Muscle layer of colon (tissue), 2 donors: Measurements from ENCODE around the gene RTKN2.
"Not testable (repeated sequence)": the region's sequence is repeated elsewhere in the genome, so short reads cannot be mapped to it uniquely, and the experiment has no call there.

Experiments used
- H3K27ac ChIP-seq: one replicate; pipeline ENCODE4 v1.7.0; 2013; ENCODE audit warnings: low read depth, mild to moderate bottlenecking, low read length, moderate library complexity
- H3K27me3 ChIP-seq, 2 donors: one replicate each; pipeline ENCODE4 v1.7.0; 2013; ENCODE audit warnings: low read length in 2 of 2, mild to moderate bottlenecking in 2 of 2; ENCODE audit not compliant: insufficient read depth in 2 of 2, control insufficient read depth in 1 of 2
- H3K36me3 ChIP-seq: one replicate; pipeline ENCODE4 v1.7.0; 2013; ENCODE audit warnings: mild to moderate bottlenecking, low read length; ENCODE audit not compliant: insufficient read depth
- H3K4me1 ChIP-seq: one replicate; pipeline ENCODE4 v1.7.0; 2013; ENCODE audit warnings: mild to moderate bottlenecking, low read length; ENCODE audit not compliant: insufficient read depth
- H3K4me3 ChIP-seq, 2 donors: one replicate each; pipeline ENCODE4 v1.7.0; 2013; ENCODE audit warnings: low read length in 2 of 2, low read depth in 1 of 2, mild to moderate bottlenecking in 1 of 2, moderate library complexity in 1 of 2
- H3K9ac ChIP-seq: one replicate; pipeline ENCODE4 v1.7.0; 2013; ENCODE audit warnings: low read length
- H3K9me3 ChIP-seq: one replicate; pipeline ENCODE4 v1.7.0; 2013; ENCODE audit warnings: mild to moderate bottlenecking, low read length
- donor health status: abdominal sarcoma.
- donor health status: Adenocarcinoma of cecum.

RTKN2 gene

GRCh38 chr10:62268399-62269114, at the start of gene RTKN2:
TSS of gene RTKN2 (minus strand) at chr10:62268844. CDS start at chr10:62268610, 234 bp downstream.
- H3K27ac ChIP-seq: no peak within 1 kb of the TSS
- H3K4me1 ChIP-seq: peaks cover 6% of the 10 kb centered on the region
- H3K27me3 ChIP-seq: peaks cover 0 to 6% of the 10 kb centered on the region in 2 donors
- no peak within 1 kb of the TSS for H3K9ac ChIP-seq
- peak within 1 kb of the TSS; percentile 68 to 86 for H3K4me3 ChIP-seq
- H3K36me3 ChIP-seq: no peaks in the 10 kb centered on the region
- no peaks in the 10 kb centered on the region for H3K9me3 ChIP-seq

- H3K27ac ChIP-seq: no peak overlapping the region
- no peak overlapping the region for H3K9ac ChIP-seq
Observed at GRCh38 chr10:62317257-62317656, 48.6 kb upstream of the RTKN2 start.

GRCh38 chr10:62309254-62309653, 40.6 kb upstream of the RTKN2 start:
- Histone ChIP-seq H3K9me3 (no peaks in the 10 kb centered on the region), H3K27ac (no peak overlapping the region), H3K36me3 (no peaks in the 10 kb centered on the region), H3K27me3 (no peaks in the 10 kb centered on the region), H3K9ac (no peak overlapping the region), H3K4me1 (no peaks in the 10 kb centered on the region), H3K4me3 (no peak overlapping the region)

More at GRCh38 chr10:62317257-62317656, 48.6 kb upstream of the RTKN2 start:
- H3K36me3 ChIP-seq: no peaks in the 10 kb centered on the region
- H3K4me1 ChIP-seq: no peaks in the 10 kb centered on the region
- H3K4me3 ChIP-seq: no peak overlapping the region
- no peaks in the 10 kb centered on the region for H3K27me3 ChIP-seq
- H3K9me3 ChIP-seq: no peaks in the 10 kb centered on the region

- H3K27ac ChIP-seq: no peak overlapping the region
- no peak overlapping the region for H3K9ac ChIP-seq
- no peak overlapping the region for H3K4me3 ChIP-seq
- no peaks in the 10 kb centered on the region for H3K27me3 ChIP-seq
- H3K36me3 ChIP-seq: no peaks in the 10 kb centered on the region
- H3K9me3 ChIP-seq: no peaks in the 10 kb centered on the region
- no peaks in the 10 kb centered on the region for H3K4me1 ChIP-seq
Observed at GRCh38 chr10:62308101-62308500, 39.5 kb upstream of the RTKN2 start.

- Histone ChIP-seq H3K4me1 (no peaks in the 10 kb centered on the region), H3K27ac (no peak overlapping the region), H3K9ac (no peak overlapping the region), H3K9me3 (no peaks in the 10 kb centered on the region), H3K4me3 (no peak overlapping the region), H3K36me3 (no peaks in the 10 kb centered on the region), H3K27me3 (no peaks in the 10 kb centered on the region)
Observed at GRCh38 chr10:62307635-62308034, 39.0 kb upstream of the RTKN2 start.

- Histone ChIP-seq H3K27me3 (no peaks in the 10 kb centered on the region), H3K9ac (no peak overlapping the region), H3K4me1 (no peaks in the 10 kb centered on the region), H3K27ac (no peak overlapping the region), H3K9me3 (no peaks in the 10 kb centered on the region), H3K4me3 (no peak overlapping the region), H3K36me3 (no peaks in the 10 kb centered on the region)
Observed at GRCh38 chr10:62306663-62307062, 38.0 kb upstream of the RTKN2 start.

GRCh38 chr10:62305813-62306212, 37.2 kb upstream of the RTKN2 start:
- no peaks in the 10 kb centered on the region for H3K27me3 ChIP-seq
- H3K27ac ChIP-seq: no peak overlapping the region
- H3K4me1 ChIP-seq: no peaks in the 10 kb centered on the region
- H3K9ac ChIP-seq: no peak overlapping the region
- no peak overlapping the region for H3K4me3 ChIP-seq
- H3K9me3 ChIP-seq: no peaks in the 10 kb centered on the region
- no peaks in the 10 kb centered on the region for H3K36me3 ChIP-seq

- Histone ChIP-seq H3K9me3 (no peaks in the 10 kb centered on the region), H3K9ac (no peak overlapping the region), H3K4me3 (no peak overlapping the region), H3K27me3 (no peaks in the 10 kb centered on the region), H3K36me3 (no peaks in the 10 kb centered on the region), H3K27ac (no peak overlapping the region), H3K4me1 (no peaks in the 10 kb centered on the region)
Observed at GRCh38 chr10:62303922-62304321, 35.3 kb upstream of the RTKN2 start.

GRCh38 chr10:62302760-62303159, 34.1 kb upstream of the RTKN2 start:
- Histone ChIP-seq H3K27me3 (no peaks in the 10 kb centered on the region), H3K9ac (no peak overlapping the region), H3K4me3 (no peak overlapping the region), H3K9me3 (no peaks in the 10 kb centered on the region), H3K36me3 (no peaks in the 10 kb centered on the region), H3K27ac (no peak overlapping the region), H3K4me1 (no peaks in the 10 kb centered on the region)

GRCh38 chr10:62297857-62298256, 29.2 kb upstream of the RTKN2 start:
- Histone ChIP-seq H3K27ac (no peak overlapping the region), H3K27me3 (no peaks in the 10 kb centered on the region), H3K4me3 (no peak overlapping the region), H3K4me1 (no peaks in the 10 kb centered on the region), H3K36me3 (no peaks in the 10 kb centered on the region), H3K9me3 (no peaks in the 10 kb centered on the region), H3K9ac (no peak overlapping the region)

- no peaks in the 10 kb centered on the region for H3K4me1 ChIP-seq
Observed at GRCh38 chr10:62284221-62284620, 15.6 kb upstream of the RTKN2 start.

GRCh38 chr10:62281348-62281747, 12.7 kb upstream of the RTKN2 start:
- H3K36me3 ChIP-seq, H3K27ac ChIP-seq, H3K9ac ChIP-seq, H3K4me3 ChIP-seq, H3K27me3 ChIP-seq, H3K4me1 ChIP-seq, H3K9me3 ChIP-seq: not testable (repeated sequence)

More at GRCh38 chr10:62284221-62284620, 15.6 kb upstream of the RTKN2 start:
- Histone ChIP-seq H3K27ac (no peak overlapping the region), H3K27me3 (no peaks in the 10 kb centered on the region), H3K9ac (no peak overlapping the region), H3K9me3 (no peaks in the 10 kb centered on the region), H3K4me3 (no peak overlapping the region), H3K36me3 (no peaks in the 10 kb centered on the region)
